Mesendoderm (in vitro differentiated cells): ENCODE measurements around the gene SLIT3.

ENCODE experiments used
- DNase-seq: peaks from one replicate; pipeline ENCODE4 v3.0.0; 2013
- H2AK5ac ChIP-seq: 2 replicates; pipeline ENCODE4 v1.6.1; 2013; ENCODE audit warnings: low read length, inconsistent platforms
- H2BK120ac ChIP-seq: 2 replicates; pipeline ENCODE4 v1.6.1; 2013; ENCODE audit warnings: low read depth, mild to moderate bottlenecking, low read length, moderate library complexity, mixed read lengths
- H2BK15ac ChIP-seq: replicated peaks from 2 replicates; pipeline ENCODE4 v1.6.1; 2013; ENCODE audit warnings: low read depth, mild to moderate bottlenecking, moderate library complexity
- H2BK5ac ChIP-seq: 2 replicates; pipeline ENCODE4 v1.6.1; 2013; ENCODE audit warnings: low read length, inconsistent platforms
- H3K18ac ChIP-seq: 2 replicates; pipeline ENCODE4 v1.6.1; 2013; ENCODE audit warnings: mild to moderate bottlenecking, low read length, mixed read lengths
- H3K23ac ChIP-seq: one replicate; pipeline ENCODE4 v1.6.1; 2013; ENCODE audit warnings: low read length
- H3K27ac ChIP-seq: 2 replicates; pipeline ENCODE4 v1.5.1; 2013; ENCODE audit warnings: low read depth, mild to moderate bottlenecking, inconsistent platforms, low read length, moderate library complexity
- H3K27me3 ChIP-seq: 2 replicates; pipeline ENCODE4 v1.6.1; 2013; ENCODE audit warnings: low read length, control low read depth, mild to moderate bottlenecking, inconsistent platforms; ENCODE audit not compliant: insufficient read depth, poor library complexity
- H3K36me3 ChIP-seq: 2 replicates; pipeline ENCODE4 v1.6.1; 2013; ENCODE audit warnings: low read length, inconsistent platforms; ENCODE audit not compliant: control insufficient read depth, insufficient read depth
- H3K4ac ChIP-seq: one replicate; pipeline ENCODE4 v1.6.1; 2013; ENCODE audit warnings: low read depth, mild to moderate bottlenecking, low read length, moderate library complexity
- H3K4me1 ChIP-seq: 2 replicates; pipeline ENCODE4 v1.6.1; 2013; ENCODE audit warnings: low read depth, low read length, inconsistent platforms; ENCODE audit not compliant: control insufficient read depth
- H3K4me2 ChIP-seq: 2 replicates; pipeline ENCODE4 v1.6.1; 2013; ENCODE audit warnings: low read length
- H3K4me3 ChIP-seq: 2 replicates; pipeline ENCODE4 v1.5.1; 2013; ENCODE audit warnings: mild to moderate bottlenecking, low read length
- H3K56ac ChIP-seq: one replicate; pipeline ENCODE4 v1.6.1; 2013; ENCODE audit warnings: low read length
- H3K79me1 ChIP-seq: 2 replicates; pipeline ENCODE4 v1.6.1; 2013; ENCODE audit warnings: low read length, inconsistent platforms
- H3K79me2 ChIP-seq: 2 replicates; pipeline ENCODE4 v1.6.1; 2013; ENCODE audit warnings: mild to moderate bottlenecking, low read length; ENCODE audit not compliant: control insufficient read depth, insufficient read depth
- H3K9ac ChIP-seq: 2 replicates; pipeline ENCODE4 v1.6.1; 2013; ENCODE audit warnings: low read length, inconsistent platforms
- H4K5ac ChIP-seq: one replicate; pipeline ENCODE4 v1.6.1; 2013; ENCODE audit warnings: low read length
- H4K8ac ChIP-seq: one replicate; pipeline ENCODE4 v1.6.1; 2013; ENCODE audit warnings: low read depth, mild to moderate bottlenecking, control low read depth, low read length, moderate library complexity
- WGBS: extraction: QIAGEN DNeasy Blood & Tissue Kit; methylation state at CpG from one replicate; pipeline ENCODE4 v1.1.7; 2013; ENCODE audit warnings: low lambda C conversion rate, missing lambda C conversion rate; ENCODE audit not compliant: insufficient coverage; ENCODE audit errors: extremely low coverage; 5-methylcytosine and 5-hydroxymethylcytosine counted together

The SLIT3 gene

DNA sequence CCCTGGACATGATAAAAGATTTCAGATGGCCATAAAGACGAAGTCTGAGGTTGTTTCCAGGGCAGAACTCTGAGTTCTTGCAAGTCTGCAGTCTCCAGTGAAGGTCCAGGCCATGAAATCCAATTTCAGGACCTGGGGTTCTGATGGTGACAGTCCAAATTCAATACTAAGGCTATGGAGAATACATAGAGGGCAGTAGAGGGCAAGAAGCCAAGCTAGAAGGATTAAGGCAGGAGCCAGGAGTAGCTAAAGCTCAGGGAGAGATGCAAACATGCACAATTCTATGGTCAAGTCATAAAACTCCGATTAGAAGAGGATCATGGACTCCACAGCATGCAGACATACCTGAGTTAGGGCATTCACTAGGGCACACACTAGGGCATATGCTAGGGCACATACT is 11.4 kb downstream of the SLIT3 start:
- no peak overlapping the region for H2BK120ac ChIP-seq
- no peak overlapping the region for H3K4me3 ChIP-seq
- H2BK5ac ChIP-seq, result no peak overlapping the region
- no peaks in the 10 kb centered on the region for H3K4me1 ChIP-seq
- no peak overlapping the region for H4K8ac ChIP-seq
- H2AK5ac ChIP-seq, result no peak overlapping the region
- H3K56ac ChIP-seq, result no peak overlapping the region
- no peak overlapping the region for H4K5ac ChIP-seq
- no peak for DNase-seq
- H3K27me3 ChIP-seq, result no peaks in the 10 kb centered on the region
- H3K18ac ChIP-seq, result no peak overlapping the region
- no peaks in the 10 kb centered on the region for H3K36me3 ChIP-seq
- no peak overlapping the region for H3K4ac ChIP-seq
- H2BK15ac ChIP-seq, result no peak overlapping the region
- no peaks in the 10 kb centered on the region for H3K79me1 ChIP-seq
- H3K4me2 ChIP-seq, result no peak overlapping the region
- H3K79me2 ChIP-seq, result no peaks in the 10 kb centered on the region
- WGBS, result no CpG with 5 or more reads among the region's 2 CpGs
- no peak overlapping the region for H3K27ac ChIP-seq
- no peak overlapping the region for H3K23ac ChIP-seq
- no peak overlapping the region for H3K9ac ChIP-seq

DNA sequence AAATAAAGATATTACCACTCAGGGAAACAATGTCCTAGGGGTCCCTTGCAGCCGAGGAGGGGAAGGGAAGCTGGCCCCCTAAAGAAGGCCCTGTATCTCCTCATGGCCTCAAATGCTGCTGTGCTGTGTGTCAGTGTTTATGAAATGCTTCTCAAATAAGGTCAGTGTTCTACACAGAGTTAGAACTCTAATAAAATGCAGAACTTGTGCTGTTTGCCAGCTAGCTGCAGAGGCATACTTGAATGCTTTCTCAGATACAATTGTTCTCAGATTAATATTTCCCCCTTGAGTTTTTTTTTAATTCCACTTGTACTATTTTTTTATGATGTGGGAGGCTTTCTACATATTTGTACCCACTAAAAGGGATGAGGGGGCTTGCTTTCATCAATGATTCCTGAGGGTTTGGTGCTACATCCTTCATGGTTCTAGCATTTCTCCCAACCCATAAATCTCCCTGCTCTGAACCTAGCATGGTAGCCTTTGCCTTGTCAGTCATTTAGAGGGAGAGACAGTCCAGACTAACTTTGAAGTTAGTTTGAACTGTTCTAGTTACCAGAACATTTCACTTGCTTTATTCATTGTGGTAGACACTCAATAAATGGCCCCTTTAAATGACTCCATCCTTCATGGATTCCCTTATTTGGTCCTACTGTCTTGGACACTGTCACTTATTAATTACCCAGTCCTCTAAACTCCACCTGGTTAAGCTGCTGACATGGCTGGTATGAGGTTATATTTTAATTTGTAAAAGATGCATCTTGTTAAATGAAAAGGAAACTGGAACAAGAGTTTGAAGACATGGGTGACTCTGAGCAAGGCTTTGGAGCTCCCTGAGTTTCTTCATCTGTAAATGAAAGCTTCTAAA is 12.6 kb downstream of the SLIT3 start:
- H3K4me3 ChIP-seq, result no peak overlapping the region
- H3K18ac ChIP-seq, result no peak overlapping the region
- H2BK15ac ChIP-seq, result no peak overlapping the region
- H3K79me2 ChIP-seq, result no peaks in the 10 kb centered on the region
- H3K4me2 ChIP-seq, result no peak overlapping the region
- H3K4ac ChIP-seq, result no peak overlapping the region
- no peak overlapping the region for H2BK120ac ChIP-seq
- H3K4me1 ChIP-seq, result no peaks in the 10 kb centered on the region
- H3K56ac ChIP-seq, result no peak overlapping the region
- no peak overlapping the region for H2AK5ac ChIP-seq
- H4K8ac ChIP-seq, result no peak overlapping the region
- DNase-seq, result no peak
- H2BK5ac ChIP-seq, result no peak overlapping the region
- H4K5ac ChIP-seq, result no peak overlapping the region
- H3K27me3 ChIP-seq, result no peaks in the 10 kb centered on the region
- H3K27ac ChIP-seq, result no peak overlapping the region
- no peaks in the 10 kb centered on the region for H3K36me3 ChIP-seq
- no CpG with 5 or more reads among the region's 1 CpG for WGBS
- H3K79me1 ChIP-seq, result no peaks in the 10 kb centered on the region
- H3K23ac ChIP-seq, result no peak overlapping the region
- no peak overlapping the region for H3K9ac ChIP-seq

DNA sequence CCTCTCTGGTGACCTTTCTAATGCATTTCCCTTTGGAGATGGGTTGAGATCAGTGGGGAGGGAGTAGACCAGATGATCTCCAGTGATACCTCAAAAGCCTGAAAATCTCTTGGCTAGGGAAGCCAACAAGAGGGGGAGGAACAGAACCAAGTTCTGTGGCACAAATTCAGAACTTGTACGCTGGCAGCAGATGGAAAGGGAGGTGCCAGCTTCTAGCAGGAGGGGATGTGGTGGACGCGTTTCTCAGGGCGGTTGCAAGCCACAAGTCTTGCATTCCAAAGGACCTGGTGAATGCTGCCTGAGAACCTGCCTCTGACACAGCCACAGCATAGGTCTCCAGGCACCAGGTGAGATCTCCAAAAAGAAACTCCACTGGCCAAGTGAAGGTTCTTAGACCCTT is 13.4 kb downstream of the SLIT3 start:
- Histone ChIP-seq H3K18ac (no peak overlapping the region), H2BK120ac (no peak overlapping the region), H3K9ac (no peak overlapping the region), H3K79me1 (no peaks in the 10 kb centered on the region), H3K27me3 (no peaks in the 10 kb centered on the region), H3K36me3 (no peaks in the 10 kb centered on the region), H2AK5ac (no peak overlapping the region), H3K79me2 (no peaks in the 10 kb centered on the region), H3K4ac (no peak overlapping the region), H3K56ac (no peak overlapping the region), H3K23ac (no peak overlapping the region), H3K4me2 (no peak overlapping the region), H3K4me3 (no peak overlapping the region), H3K27ac (no peak overlapping the region), H4K8ac (no peak overlapping the region), H4K5ac (no peak overlapping the region), H2BK5ac (no peak overlapping the region), H3K4me1 (no peaks in the 10 kb centered on the region), H2BK15ac (no peak overlapping the region)
- no CpG with 5 or more reads among the region's 4 CpGs for WGBS
- DNase-seq, result no peak

- DNase-seq, result no peak
- H3K79me1 ChIP-seq, result no peaks in the 10 kb centered on the region
- H4K5ac ChIP-seq, result no peak overlapping the region
- no peak overlapping the region for H3K9ac ChIP-seq
- H3K56ac ChIP-seq, result no peak overlapping the region
- no peak overlapping the region for H2BK120ac ChIP-seq
- no peaks in the 10 kb centered on the region for H3K79me2 ChIP-seq
- H3K4ac ChIP-seq, result no peak overlapping the region
- no peak overlapping the region for H2BK15ac ChIP-seq
- no peaks in the 10 kb centered on the region for H3K4me1 ChIP-seq
- H3K4me2 ChIP-seq, result no peak overlapping the region
- H4K8ac ChIP-seq, result no peak overlapping the region
- no peak overlapping the region for H3K18ac ChIP-seq
- WGBS, result no CpG with 5 or more reads among the region's 11 CpGs
- H3K27ac ChIP-seq, result no peak overlapping the region
- H2AK5ac ChIP-seq, result no peak overlapping the region
- no peaks in the 10 kb centered on the region for H3K27me3 ChIP-seq
- no peak overlapping the region for H3K4me3 ChIP-seq
- no peak overlapping the region for H2BK5ac ChIP-seq
- no peak overlapping the region for H3K23ac ChIP-seq
- no peaks in the 10 kb centered on the region for H3K36me3 ChIP-seq
These were observed 14.2 kb downstream of the SLIT3 start for GRCh38 chr5:169286572-169287300.

DNA sequence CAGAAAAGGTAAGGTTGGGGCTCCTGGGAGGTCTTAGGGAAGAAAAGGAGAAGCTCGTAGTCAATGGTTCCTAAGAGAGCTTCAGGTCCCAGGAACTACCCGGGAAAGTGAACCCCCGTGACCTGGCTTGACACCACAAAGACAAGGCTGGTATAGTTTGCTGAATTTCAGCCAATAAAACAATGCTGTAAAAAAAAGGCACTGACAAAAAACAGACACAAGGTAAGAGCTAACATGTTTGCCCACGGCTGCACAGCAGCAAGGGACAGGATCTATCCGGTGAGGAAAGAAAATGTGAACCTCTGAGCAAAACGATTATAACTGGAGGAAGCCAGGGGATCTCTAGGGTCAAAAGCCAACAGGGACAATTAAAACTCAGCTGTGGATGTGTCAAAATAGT is 17.1 kb downstream of the SLIT3 start:
- Histone ChIP-seq H3K4me1 (no peaks in the 10 kb centered on the region), H2BK15ac (no peak overlapping the region), H3K36me3 (no peaks in the 10 kb centered on the region), H2BK120ac (no peak overlapping the region), H3K4ac (no peak overlapping the region), H3K27ac (no peak overlapping the region), H3K23ac (no peak overlapping the region), H4K8ac (no peak overlapping the region), H3K56ac (no peak overlapping the region), H3K4me2 (no peak overlapping the region), H2BK5ac (no peak overlapping the region), H3K9ac (no peak overlapping the region), H3K4me3 (no peak overlapping the region), H4K5ac (no peak overlapping the region), H3K79me1 (no peaks in the 10 kb centered on the region), H3K79me2 (no peaks in the 10 kb centered on the region), H3K27me3 (no peaks in the 10 kb centered on the region), H2AK5ac (no peak overlapping the region), H3K18ac (no peak overlapping the region)
- WGBS, result no CpG with 5 or more reads among the region's 6 CpGs
- no peak for DNase-seq
